Measurements from ENCODE around the gene PTN. TPM values are rescaled to one million over a fixed set of nuclear protein-coding genes. Genes with fewer than 3 reads are reported as not detected.

PTN gene
- 1 to 10 TPM; 4.0 to 4.8 TPM for total RNA-seq
- long read RNA-seq, donor 1, result 0 reads
- long read RNA-seq, donor 2, transcript PTN-201 (5 exons, 1,614 nt), result major isoform, 5 of 5 reads
- long read RNA-seq, donor 2, partial matches to known transcripts, result 0 of 5 reads
- long read RNA-seq, donor 2, other reads (novel, unspliced or antisense), result 0 of 5 reads

- DNase-seq (ENCODE audit: low spot score), result no peak
- intact Hi-C loops (cut with DNase I), result no loop called here
Measured at GRCh38 chr7:137343281-137343841, at the start of gene PTN. PTN (minus strand) TSS chr7:137343733; CDS start chr7:137254973, 88,760 bp downstream.

DNA sequence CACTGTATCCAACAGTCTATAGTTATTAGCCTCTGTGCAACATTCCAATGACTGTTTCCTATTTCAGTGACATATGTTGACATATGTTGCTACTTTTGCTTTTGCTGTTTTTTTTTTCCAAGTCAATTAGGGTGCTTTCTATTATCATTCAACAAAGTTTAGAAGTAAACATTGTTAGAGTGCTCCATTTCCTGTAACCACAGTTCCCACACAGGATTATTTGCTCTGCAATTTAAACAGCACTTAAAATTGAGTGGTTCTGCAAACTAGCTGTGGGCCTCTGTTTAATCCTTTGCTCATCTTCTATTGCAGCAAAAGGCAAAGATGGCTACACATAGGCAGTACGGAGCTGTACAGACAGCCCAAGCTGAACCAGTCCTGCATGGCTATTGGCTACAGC, 46.5 kb upstream of the PTN start:
- intact Hi-C loops (cut with DNase I), result no loop called here

GRCh38 chr7:137388916-137389315, 45.4 kb upstream of the PTN start:
- intact Hi-C loops (cut with DNase I), result no loop called here
- no peak for DNase-seq (ENCODE audit: low spot score)

More for the DNA sequence above, 46.5 kb upstream of the PTN start:
- DNase-seq (ENCODE audit: low spot score), result no peak

- DNase-seq (ENCODE audit: low spot score), result no peak
- intact Hi-C loops (cut with DNase I), result no loop called here
Measured at GRCh38 chr7:137386966-137387365, 43.4 kb upstream of the PTN start.

DNA sequence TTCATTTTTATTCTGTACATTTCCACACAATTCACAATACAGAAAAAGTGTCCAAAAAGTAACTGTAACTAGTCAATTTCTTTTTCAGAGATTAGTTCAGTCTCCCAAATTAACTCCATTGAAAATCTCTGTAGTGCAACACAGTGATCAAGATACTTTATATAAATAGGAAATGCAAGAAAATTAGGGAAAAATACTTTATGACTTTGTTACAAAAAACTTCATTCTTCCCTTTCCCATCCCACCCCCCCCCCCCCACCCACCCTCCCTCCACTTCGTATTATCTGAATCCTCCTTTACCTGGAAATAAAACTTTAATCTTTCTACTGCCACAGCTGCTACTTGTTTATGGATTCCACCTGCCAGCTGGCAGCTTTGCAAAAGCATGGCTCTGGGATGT, 37.5 kb upstream of the PTN start:
- DNase-seq (ENCODE audit: low spot score), result no peak
- intact Hi-C loops (cut with DNase I), result no loop called here

DNA sequence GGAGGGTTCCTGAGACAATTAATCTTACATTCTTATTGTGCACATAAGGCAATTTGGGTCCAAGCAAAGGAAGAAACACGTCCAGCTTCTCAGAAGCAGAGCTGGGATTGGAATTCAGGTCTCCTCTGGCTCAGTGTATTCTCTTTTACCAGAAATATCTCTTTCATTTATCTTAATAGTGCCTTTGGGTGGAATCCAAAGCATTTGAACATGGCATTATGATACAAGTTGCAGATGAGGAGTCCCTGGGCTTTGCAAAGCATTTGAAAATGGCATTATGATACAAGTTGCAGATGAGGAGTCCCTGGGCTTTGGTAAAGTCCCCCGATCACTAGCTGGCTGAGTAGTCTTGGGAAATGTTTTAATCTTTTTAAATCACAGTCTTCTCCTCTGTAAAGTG, 30.0 kb upstream of the PTN start:
- intact Hi-C loops (cut with DNase I), result no loop called here

DNA sequence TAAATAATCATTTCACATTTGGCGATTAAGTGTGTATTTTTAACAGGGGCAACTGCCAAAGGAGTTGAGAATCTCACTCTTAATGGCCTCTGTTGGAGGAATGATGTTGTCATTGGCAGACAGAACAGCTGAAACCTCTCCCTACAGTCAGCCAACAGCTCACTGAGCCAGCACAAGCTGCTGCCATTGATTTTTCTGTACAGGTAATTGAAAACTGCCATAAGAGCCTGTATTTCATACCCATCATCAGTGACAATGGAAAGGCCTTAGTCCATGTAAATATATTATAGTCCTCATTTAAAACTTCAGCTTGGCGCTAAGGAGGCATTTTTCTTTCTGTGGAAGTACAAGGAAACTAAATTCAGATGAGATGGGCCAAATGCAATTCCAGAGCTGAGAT, 28.1 kb upstream of the PTN start:
- intact Hi-C loops (cut with DNase I), result no loop called here
- DNase-seq (ENCODE audit: low spot score), result no peak

More for the DNA sequence above, 30.0 kb upstream of the PTN start:
- DNase-seq (ENCODE audit: low spot score), result no peak

DNA sequence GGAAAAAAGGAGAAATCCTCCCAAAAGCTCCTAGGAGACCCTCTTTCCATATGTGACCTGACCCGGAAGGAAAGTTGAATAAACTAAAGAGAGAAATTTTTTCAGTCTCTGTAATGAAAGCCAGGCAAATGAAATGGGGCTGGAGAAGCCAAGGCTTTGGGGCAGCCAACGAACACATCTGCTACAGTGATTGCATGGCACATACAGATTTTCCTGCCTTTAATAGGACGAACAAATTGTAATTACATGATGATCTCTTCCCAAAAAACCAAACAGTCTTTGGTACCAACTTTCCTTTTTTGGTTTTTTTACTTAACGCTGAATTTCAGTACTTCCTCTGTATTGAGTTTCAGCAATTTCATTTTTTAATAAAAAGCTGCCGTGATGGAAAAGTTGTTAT, 23.5 kb upstream of the PTN start:
- intact Hi-C loops (cut with DNase I), result no loop called here
- DNase-seq (ENCODE audit: low spot score), result no peak

DNA sequence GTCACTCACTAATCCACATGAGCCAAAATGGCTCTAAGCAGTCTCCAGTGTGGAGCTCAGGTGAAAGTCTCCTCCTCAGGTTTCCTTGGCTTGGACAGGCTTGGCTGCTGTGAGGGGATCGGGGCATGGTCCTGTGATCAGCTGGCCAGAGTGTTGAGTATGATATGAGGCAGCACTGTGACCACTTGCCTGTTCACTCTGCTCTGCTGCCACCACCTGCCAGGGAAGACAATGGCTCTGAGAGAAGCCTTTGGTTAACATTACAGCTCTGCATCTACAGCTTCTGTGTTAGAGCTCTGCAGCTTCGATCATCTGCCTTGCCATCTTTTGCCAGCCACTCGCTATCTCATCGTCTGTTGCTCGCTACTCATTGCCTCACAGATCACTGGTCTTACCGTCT, 20.1 kb upstream of the PTN start:
- no peak for DNase-seq (ENCODE audit: low spot score)
- intact Hi-C loops (cut with DNase I), result no loop called here

DNA sequence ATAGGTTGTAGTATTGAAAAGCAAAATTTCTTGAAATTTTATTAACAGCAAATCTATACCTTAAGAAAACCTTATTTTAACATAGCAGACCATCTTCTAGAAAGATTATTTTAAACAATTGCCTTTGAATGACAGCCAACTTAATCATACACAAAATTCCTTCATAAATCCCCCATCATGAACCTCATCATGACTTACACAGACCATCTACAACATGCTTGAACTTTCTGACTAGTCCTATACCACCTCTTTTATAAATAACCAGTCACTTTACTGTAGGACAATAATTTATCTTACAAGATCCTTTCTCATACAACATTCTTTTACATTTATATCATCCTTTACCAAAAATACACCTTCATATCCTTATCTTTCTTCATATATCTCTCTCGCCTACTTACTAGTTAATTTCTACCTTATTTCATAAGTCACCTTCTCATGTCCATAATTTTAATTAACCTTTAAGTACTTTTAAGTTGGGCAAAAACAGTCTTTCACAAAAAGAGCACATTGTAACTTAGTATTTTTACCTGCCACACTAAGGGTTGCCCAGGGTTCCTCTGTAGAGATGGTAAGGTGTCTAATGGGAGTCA, 16.6 kb upstream of the PTN start:
- intact Hi-C loops (cut with DNase I), result no loop called here
- no peak for DNase-seq (ENCODE audit: low spot score)

DNA sequence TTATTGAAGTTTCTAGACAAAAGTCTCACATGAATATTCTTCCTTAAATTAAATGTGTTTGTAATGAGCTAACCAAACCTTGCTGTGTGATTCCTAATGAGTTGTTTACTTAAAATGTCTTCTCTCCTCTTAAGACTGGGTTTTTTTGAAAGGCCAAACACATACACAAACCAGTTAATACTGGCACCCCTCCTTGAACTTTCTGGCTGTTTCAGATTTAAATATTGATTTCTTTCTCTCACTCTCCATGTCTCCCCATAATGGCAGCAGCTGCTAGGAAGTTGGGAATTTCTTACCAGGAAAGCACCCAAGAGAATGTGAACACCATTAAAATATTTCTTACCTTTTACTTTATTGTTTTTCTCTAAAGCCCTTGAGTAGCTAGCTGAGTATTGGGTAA, 11.4 kb upstream of the PTN start:
- DNase-seq (ENCODE audit: low spot score), result no peak
- intact Hi-C loops (cut with DNase I), result no loop called here

GRCh38 chr7:137354396-137354795, 10.9 kb upstream of the PTN start:
- intact Hi-C loops (cut with DNase I), result no loop called here
- no peak for DNase-seq (ENCODE audit: low spot score)

- DNase-seq (ENCODE audit: low spot score), result no peak
Measured at GRCh38 chr7:137351941-137352340, 8.4 kb upstream of the PTN start.

GRCh38 chr7:137345799-137346449, 2.4 kb upstream of the PTN start:
- DNase-seq (ENCODE audit: low spot score), result no peak
- intact Hi-C loops (cut with DNase I), result no loop called here

More at GRCh38 chr7:137351941-137352340, 8.4 kb upstream of the PTN start:
- intact Hi-C loops (cut with DNase I), result no loop called here

GRCh38 chr7:137342828-137343261, 688 bp downstream of the PTN start:
- intact Hi-C loops (cut with DNase I), result no loop called here
- no peak for DNase-seq (ENCODE audit: low spot score)

- no peak for DNase-seq (ENCODE audit: low spot score)
- intact Hi-C loops (cut with DNase I), result no loop called here
Measured at GRCh38 chr7:137342265-137342664, 1.3 kb downstream of the PTN start.

- DNase-seq (ENCODE audit: low spot score), result no peak
- intact Hi-C loops (cut with DNase I), result no loop called here
Measured at GRCh38 chr7:137337902-137338301, 5.6 kb downstream of the PTN start.

DNA sequence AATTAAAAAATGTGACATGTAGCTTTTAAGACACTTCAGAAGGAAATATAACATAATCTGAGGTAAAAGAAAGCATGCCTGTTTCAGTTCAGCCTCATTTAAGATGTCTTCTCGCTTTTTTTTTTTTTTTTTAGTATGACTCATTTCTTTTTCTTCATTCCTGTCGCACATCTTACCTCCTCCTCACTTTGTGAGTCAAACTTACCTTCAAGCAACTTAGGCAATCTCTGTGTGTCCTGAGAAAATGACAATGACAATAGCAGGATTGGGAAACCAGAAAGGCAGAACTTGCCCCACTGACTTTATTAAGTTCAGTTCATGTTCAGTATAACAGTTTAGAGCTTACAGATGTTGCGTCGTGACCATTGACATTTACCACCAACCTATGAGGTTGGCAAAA, 7.7 kb downstream of the PTN start:
- intact Hi-C loops (cut with DNase I), result no loop called here
- no peak for DNase-seq (ENCODE audit: low spot score)

GRCh38 chr7:137331378-137331777, 12.2 kb downstream of the PTN start:
- intact Hi-C loops (cut with DNase I), result no loop called here
- DNase-seq (ENCODE audit: low spot score), result no peak

GRCh38 chr7:137329411-137329810, 14.1 kb downstream of the PTN start:
- intact Hi-C loops (cut with DNase I), result no loop called here
- DNase-seq (ENCODE audit: low spot score), result no peak

All from posterior vena cava (tissue), 2 donors.